GM19372 (cell line): ENCODE measurements around the gene VPS4A.
"Not testable (repeated sequence)": the region's sequence is repeated elsewhere in the genome, so short reads cannot be mapped to it uniquely, and the experiment has no call there.

Source experiments
- ATAC-seq: cut with Tn5 transposase; IDR thresholded peaks from one replicate; pipeline ENCODE4 v1.9.1; 2021; ENCODE audit warnings: mild to moderate bottlenecking, low read depth, moderate library complexity; ENCODE audit not compliant: unreplicated experiment

The VPS4A gene

GRCh38 chr16:69360070-69360469 is 48.9 kb downstream of the VPS4A start:
- not testable (repeated sequence) for ATAC-seq

GRCh38 chr16:69363281-69363717 is 52.1 kb downstream of the VPS4A start:
- no peak for ATAC-seq

- ATAC-seq = no peak
Measured at GRCh38 chr16:69364088-69364487, 52.9 kb downstream of the VPS4A start.

- ATAC-seq = no peak
Measured at GRCh38 chr16:69365901-69366300, 54.8 kb downstream of the VPS4A start.

- ATAC-seq = no peak
Measured at GRCh38 chr16:69366431-69366830, 55.3 kb downstream of the VPS4A start.

- ATAC-seq = no peak
Measured at GRCh38 chr16:69367980-69368379, 56.8 kb downstream of the VPS4A start.

- no peak for ATAC-seq
Measured at GRCh38 chr16:69368866-69369265, 57.7 kb downstream of the VPS4A start.

- ATAC-seq = no peak
Measured at GRCh38 chr16:69371564-69371963, 60.4 kb downstream of the VPS4A start.

GRCh38 chr16:69373019-69373418 is 61.9 kb downstream of the VPS4A start:
- no peak for ATAC-seq
